HepG2 (cell line): ENCODE results near the gene MMP17. TPM values are rescaled to one million over a fixed set of nuclear protein-coding genes. Genes with fewer than 3 reads are reported as not detected.

Source experiments
- GATA4 ChIP-seq: sonication (generic); IDR thresholded peaks from 2 replicates; pipeline ENCODE4 v1.6.1; 2016; ENCODE audit warnings: antibody characterized with exemption, low read depth, borderline replicate concordance
- KLF13 ChIP-seq: sonication (generic); formaldehyde crosslinking; IDR thresholded peaks from 2 replicates; pipeline ENCODE4 v1.4.0; 2020; ENCODE audit warnings: mild to moderate bottlenecking, missing genetic modification reagents
- MBD4 ChIP-seq: IDR thresholded peaks from 2 replicates; pipeline ENCODE4 v1.6.1; 2012; ENCODE audit warnings: low read length, inconsistent platforms, borderline replicate concordance
- NCOA2 ChIP-seq: sonication (generic); formaldehyde crosslinking; IDR thresholded peaks from 2 replicates; pipeline ENCODE4 v1.8.0; 2022; ENCODE audit warnings: inconsistent platforms
- NFATC3 ChIP-seq: sonication (generic); formaldehyde crosslinking; IDR thresholded peaks from 2 replicates; pipeline ENCODE4 v1.5.1; 2020; ENCODE audit warnings: mild to moderate bottlenecking, missing genetic modification reagents
- NFKBIZ ChIP-seq: IDR thresholded peaks from 2 replicates; pipeline ENCODE4 v1.6.1; 2018; ENCODE audit warnings: missing genetic modification reagents, missing compliant biosample characterization
- RARG ChIP-seq: sonication (generic); formaldehyde crosslinking; IDR thresholded peaks from 2 replicates; pipeline ENCODE4 v1.4.0; 2020; ENCODE audit warnings: low read depth, mild to moderate bottlenecking, missing genetic modification reagents
- RERE ChIP-seq: IDR thresholded peaks from 2 replicates; pipeline ENCODE4 v1.6.1; 2016; ENCODE audit warnings: low read depth, missing genetic modification reagents, missing compliant biosample characterization
- SNAI1 ChIP-seq: sonication (generic); formaldehyde crosslinking; IDR thresholded peaks from 2 replicates; pipeline ENCODE4 v1.5.0; 2020; ENCODE audit warnings: mild to moderate bottlenecking, missing genetic modification reagents, borderline replicate concordance
- SOX6 ChIP-seq, 2 experiments: fragments of 450-650 bp in 1 of 2; sonication (generic) in 1 of 2; formaldehyde crosslinking in 1 of 2; IDR thresholded peaks; 2 replicates each; pipeline versions ENCODE4 v1.4.0 to v1.6.1; 2017 to 2020; ENCODE audit warnings: antibody characterized with exemption in 1 of 2, mild to moderate bottlenecking in 1 of 2, missing genetic modification reagents in 1 of 2
- STAG1 ChIP-seq: sonication (generic); formaldehyde crosslinking; IDR thresholded peaks from 2 replicates; pipeline ENCODE4 v1.4.0; 2020; ENCODE audit warnings: missing genetic modification reagents
- TBX3 ChIP-seq: fragments of 450-650 bp; IDR thresholded peaks from 2 replicates; pipeline ENCODE4 v1.6.1; 2017; ENCODE audit warnings: antibody characterized with exemption, mild to moderate bottlenecking, inconsistent platforms, borderline replicate concordance
- THAP11 ChIP-seq: IDR thresholded peaks from 2 replicates; pipeline ENCODE4 v1.6.1; 2016; ENCODE audit warnings: missing biosample characterization, missing genetic modification reagents
- ZBTB8A ChIP-seq: sonication (generic); formaldehyde crosslinking; IDR thresholded peaks from 2 replicates; pipeline ENCODE4 v1.4.0; 2020; ENCODE audit warnings: mild to moderate bottlenecking, low read depth, missing genetic modification reagents, borderline replicate concordance
- ZNF138 ChIP-seq: sonication (generic); formaldehyde crosslinking; IDR thresholded peaks from 2 replicates; pipeline ENCODE4 v1.5.0; 2020; ENCODE audit warnings: mild to moderate bottlenecking, low read depth, missing genetic modification reagents
- ZNF292 ChIP-seq: sonication (generic); formaldehyde crosslinking; IDR thresholded peaks from 2 replicates; pipeline ENCODE4 v1.8.1; 2022; ENCODE audit warnings: mild to moderate bottlenecking, low read depth, missing genetic modification reagents, borderline replicate concordance
- ZNF639 ChIP-seq: conservative IDR thresholded peaks from 2 replicates; pipeline ENCODE4 v1.6.1; 2018; ENCODE audit warnings: missing genetic modification reagents
- ZNF660 ChIP-seq: sonication (generic); formaldehyde crosslinking; IDR thresholded peaks from 2 replicates; pipeline ENCODE4 v1.5.1; 2020; ENCODE audit warnings: mild to moderate bottlenecking, low read depth, missing genetic modification reagents, borderline replicate concordance
- ZNF780A ChIP-seq: sonication (generic); formaldehyde crosslinking; IDR thresholded peaks from 2 replicates; pipeline ENCODE4 v1.8.0; 2022; ENCODE audit warnings: mild to moderate bottlenecking, missing genetic modification reagents, moderate library complexity
- ZSCAN25 ChIP-seq: sonication (generic); formaldehyde crosslinking; IDR thresholded peaks from 2 replicates; pipeline ENCODE4 v1.8.0; 2022; ENCODE audit warnings: mild to moderate bottlenecking, missing genetic modification reagents
- polyA plus RNA-seq, 8 experiments: library from polyadenylated mRNA; depleted of rRNA in 3 of 8; stranded (reverse) in 7 of 8; unstranded in 1 of 8; fragments of >200 nt; fragmentation: Illumina TruSeq in 4 of 8; extraction: Trizol in 4 of 8; gene quantifications; 2 replicates each; pipeline versions ENCODE4 v1.2.1 to v1.2.3, GENCODE V29; 2011 to 2016; ENCODE audit warnings: low read depth in 4 of 8, missing spikeins in 1 of 8, mixed read lengths in 1 of 8; ENCODE audit not compliant: insufficient read depth in 1 of 8
- total RNA-seq, 5 experiments: library from RNA; depleted of rRNA; stranded (reverse); fragments of >200 nt; fragmentation: Illumina TruSeq; extraction: Trizol; gene quantifications; 2 replicates each; pipeline ENCODE4 v1.2.3, GENCODE V29; 2016; ENCODE audit warnings: low read depth in 1 of 5
- TF ChIP-seq, protein P1 (sequence below): sonication (generic); formaldehyde crosslinking; IDR thresholded peaks from 2 replicates; pipeline ENCODE4 v1.4.0; 2020; ENCODE audit warnings: missing genetic modification reagents

Gene MMP17
- total and polyA plus RNA-seq, 2 of the 13 experiments (the other 11 are each of a cell fraction or from before 2014, with no cell fraction given): 0.55 to 0.80 TPM

- TF ChIP-seq ZNF639 (peak; percentile 94), RARG (CRISPR knock-in tag) (no peak), MBD4 (no peak), NCOA2 (CRISPR knock-in tag) (peak; percentile 95), NFATC3 (CRISPR knock-in tag) (peak; percentile 17; the same call in 1 of the 2 replicates), SOX6 (IDR thresholded peaks at IDR 0.05) (no peak), SOX6 (CRISPR knock-in tag; IDR thresholded peaks at IDR 0.05) (peak; percentile 96), ZNF292 (CRISPR knock-in tag) (peak; percentile 98), THAP11 (CRISPR knock-in tag) (peak; percentile 88), TBX3 (peak; percentile 49; the same call in 1 of the 2 replicates), ZNF780A (CRISPR knock-in tag) (peak; percentile 64; the same call in 1 of the 2 replicates), NFKBIZ (CRISPR knock-in tag) (peak; percentile 86; the same call in 1 of the 2 replicates), ZSCAN25 (CRISPR knock-in tag) (peak; percentile 95), STAG1 (peak; percentile 29; the same call in 1 of the 2 replicates), KLF13 (CRISPR knock-in tag) (no peak), RERE (CRISPR knock-in tag) (peak; percentile 82), ZNF138 (no peak; the same call in 1 of the 2 replicates), ZBTB8A (no peak; the same call in 1 of the 2 replicates), SNAI1 (CRISPR knock-in tag) (0 out of 2 replicates have a peak, but pooled peaks have one; percentile 80), ZNF660 (CRISPR knock-in tag) (0 out of 2 replicates have a peak, but pooled peaks have one; percentile 48), GATA4 (peak; percentile 55; the same call in 1 of the 2 replicates)
- TF ChIP-seq, protein P1, sequence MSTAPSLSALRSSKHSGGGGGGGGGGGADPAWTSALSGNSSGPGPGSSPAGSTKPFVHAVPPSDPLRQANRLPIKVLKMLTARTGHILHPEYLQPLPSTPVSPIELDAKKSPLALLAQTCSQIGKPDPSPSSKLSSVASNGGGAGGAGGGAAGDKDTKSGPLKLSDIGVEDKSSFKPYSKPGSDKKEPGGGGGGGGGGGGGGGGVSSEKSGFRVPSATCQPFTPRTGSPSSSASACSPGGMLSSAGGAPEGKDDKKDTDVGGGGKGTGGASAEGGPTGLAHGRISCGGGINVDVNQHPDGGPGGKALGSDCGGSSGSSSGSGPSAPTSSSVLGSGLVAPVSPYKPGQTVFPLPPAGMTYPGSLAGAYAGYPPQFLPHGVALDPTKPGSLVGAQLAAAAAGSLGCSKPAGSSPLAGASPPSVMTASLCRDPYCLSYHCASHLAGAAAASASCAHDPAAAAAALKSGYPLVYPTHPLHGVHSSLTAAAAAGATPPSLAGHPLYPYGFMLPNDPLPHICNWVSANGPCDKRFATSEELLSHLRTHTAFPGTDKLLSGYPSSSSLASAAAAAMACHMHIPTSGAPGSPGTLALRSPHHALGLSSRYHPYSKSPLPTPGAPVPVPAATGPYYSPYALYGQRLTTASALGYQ: peak; percentile 62; the same call in 1 of the 2 replicates
These were observed 32.5 kb downstream of the MMP17 start (continued) for GRCh38 chr12:131860472-131861260.
